GDM1 (cell line): ENCODE results near the gene ZXDC.

ENCODE experiments used
- DNase-seq: peaks from one replicate; lab custom pipeline; 2025; lab: John Stamatoyannopoulos, UW

Gene ZXDC, protein sequence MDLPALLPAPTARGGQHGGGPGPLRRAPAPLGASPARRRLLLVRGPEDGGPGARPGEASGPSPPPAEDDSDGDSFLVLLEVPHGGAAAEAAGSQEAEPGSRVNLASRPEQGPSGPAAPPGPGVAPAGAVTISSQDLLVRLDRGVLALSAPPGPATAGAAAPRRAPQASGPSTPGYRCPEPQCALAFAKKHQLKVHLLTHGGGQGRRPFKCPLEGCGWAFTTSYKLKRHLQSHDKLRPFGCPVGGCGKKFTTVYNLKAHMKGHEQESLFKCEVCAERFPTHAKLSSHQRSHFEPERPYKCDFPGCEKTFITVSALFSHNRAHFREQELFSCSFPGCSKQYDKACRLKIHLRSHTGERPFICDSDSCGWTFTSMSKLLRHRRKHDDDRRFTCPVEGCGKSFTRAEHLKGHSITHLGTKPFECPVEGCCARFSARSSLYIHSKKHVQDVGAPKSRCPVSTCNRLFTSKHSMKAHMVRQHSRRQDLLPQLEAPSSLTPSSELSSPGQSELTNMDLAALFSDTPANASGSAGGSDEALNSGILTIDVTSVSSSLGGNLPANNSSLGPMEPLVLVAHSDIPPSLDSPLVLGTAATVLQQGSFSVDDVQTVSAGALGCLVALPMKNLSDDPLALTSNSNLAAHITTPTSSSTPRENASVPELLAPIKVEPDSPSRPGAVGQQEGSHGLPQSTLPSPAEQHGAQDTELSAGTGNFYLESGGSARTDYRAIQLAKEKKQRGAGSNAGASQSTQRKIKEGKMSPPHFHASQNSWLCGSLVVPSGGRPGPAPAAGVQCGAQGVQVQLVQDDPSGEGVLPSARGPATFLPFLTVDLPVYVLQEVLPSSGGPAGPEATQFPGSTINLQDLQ

DNA sequence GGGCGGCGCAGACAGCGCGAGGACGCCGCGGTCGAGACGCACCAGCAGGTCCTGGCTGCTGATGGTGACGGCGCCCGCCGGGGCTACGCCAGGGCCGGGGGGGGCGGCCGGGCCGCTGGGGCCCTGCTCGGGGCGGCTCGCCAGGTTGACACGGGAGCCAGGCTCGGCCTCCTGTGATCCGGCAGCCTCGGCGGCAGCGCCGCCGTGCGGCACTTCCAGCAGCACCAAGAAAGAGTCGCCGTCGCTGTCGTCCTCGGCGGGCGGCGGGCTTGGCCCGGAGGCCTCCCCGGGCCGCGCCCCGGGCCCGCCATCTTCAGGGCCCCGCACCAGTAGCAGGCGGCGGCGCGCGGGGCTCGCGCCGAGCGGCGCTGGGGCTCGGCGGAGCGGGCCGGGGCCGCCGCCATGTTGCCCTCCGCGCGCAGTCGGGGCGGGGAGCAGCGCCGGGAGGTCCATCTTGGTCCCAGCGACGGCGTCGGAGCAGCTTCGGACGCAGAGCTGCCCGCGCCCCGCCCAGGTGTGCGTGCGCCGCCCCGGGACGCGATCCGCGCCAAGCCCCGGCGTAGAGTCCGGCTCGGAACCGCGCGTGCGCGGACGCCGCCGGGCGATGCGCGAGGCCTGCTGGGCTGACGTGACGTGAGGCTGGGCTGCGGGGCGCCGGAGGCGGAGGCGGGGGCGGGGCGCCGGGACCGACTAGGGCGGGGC, at the start of gene ZXDC:
TSS of gene ZXDC (minus strand) at position 479 of the 702 bp plus-strand sequence. CDS start at position 453, 26 bp downstream.
- peak; percentile 96 for DNase-seq

DNA sequence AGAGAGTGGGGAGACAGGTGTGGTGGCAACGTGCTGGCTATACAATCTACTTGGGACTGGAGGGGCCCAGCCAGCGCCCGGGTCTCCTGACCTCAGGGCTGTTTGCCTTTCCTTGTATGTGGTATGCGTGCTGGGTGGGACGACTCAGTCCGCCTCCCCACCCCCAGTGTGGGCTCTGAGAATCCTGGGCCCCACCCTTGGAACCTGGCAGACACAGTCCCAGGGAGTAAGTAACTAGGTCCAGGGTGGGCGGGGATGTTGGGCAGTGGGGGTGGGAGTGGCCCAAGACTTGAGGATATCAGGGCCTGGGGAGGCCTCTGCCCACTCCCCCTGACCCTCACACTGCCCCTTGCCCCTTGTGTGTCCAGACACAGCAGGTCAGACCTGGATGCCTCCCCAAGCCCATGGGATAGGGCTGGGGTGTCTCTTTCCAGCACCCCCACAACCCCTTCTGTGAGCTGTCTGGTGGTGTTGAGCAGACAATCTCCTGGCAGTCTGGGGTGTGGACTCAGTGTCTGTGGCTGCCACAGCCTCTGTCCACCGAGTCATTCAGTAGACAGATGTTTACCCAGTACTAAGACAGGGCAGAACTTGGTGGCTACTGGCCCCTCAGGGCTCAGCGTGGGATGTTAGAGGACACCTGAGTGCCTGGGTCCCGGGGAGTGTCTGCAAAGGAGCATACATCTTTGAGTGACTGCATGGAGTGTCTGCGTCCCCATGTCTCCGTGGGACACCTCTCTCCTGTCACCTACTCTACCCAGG, 49.6 kb upstream of the ZXDC start:
- no peak for DNase-seq

GRCh38 chr3:126524429-126524988, 48.8 kb upstream of the ZXDC start:
- DNase-seq: peak; percentile 49

GRCh38 chr3:126523745-126524428, 48.2 kb upstream of the ZXDC start, which contains the start of gene CHST13:
CHST13 (plus strand) TSS chr3:126524155; CDS start chr3:126524333, 178 bp downstream.
- peak; percentile 53 for DNase-seq

GRCh38 chr3:126522363-126522788, 46.7 kb upstream of the ZXDC start:
- peak; percentile 22 for DNase-seq

DNA sequence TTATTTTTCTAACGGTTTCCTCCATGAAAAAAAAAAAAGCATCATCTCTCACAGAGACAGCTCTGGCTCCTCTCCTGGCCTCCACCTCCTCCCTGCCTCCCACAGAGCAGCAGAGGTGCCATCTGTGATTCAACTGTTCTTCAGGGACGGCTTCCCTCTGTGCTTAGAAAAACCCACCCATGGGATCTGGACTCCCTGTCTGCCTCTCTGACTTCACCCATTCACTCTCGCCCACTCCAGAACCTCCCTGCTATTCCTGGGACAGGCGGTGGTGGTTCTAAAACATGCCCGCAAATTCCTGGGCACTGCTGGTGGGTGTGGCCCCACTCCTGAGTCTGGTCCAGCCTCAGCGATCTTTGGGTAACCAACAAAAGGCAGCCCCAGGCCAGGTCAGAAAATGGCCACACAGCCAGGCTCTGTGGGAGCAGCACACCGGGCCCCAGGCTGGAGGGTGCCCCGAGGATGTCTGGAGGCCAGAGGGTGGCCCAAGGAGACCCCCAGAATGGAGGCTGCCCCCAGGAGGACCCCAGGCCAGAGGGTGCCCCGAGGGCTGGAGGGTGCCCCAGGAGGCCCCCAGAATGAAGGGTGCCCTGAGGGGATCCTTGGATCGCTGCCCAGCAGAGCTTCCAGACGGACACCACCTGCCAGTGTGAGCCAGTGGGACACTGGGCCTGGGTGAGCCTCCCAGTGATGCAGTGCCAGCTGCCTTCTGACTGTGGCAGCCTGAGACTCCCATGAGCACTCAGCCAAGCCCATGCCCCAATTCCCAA, 45.6 kb upstream of the ZXDC start:
- DNase-seq: no peak

DNA sequence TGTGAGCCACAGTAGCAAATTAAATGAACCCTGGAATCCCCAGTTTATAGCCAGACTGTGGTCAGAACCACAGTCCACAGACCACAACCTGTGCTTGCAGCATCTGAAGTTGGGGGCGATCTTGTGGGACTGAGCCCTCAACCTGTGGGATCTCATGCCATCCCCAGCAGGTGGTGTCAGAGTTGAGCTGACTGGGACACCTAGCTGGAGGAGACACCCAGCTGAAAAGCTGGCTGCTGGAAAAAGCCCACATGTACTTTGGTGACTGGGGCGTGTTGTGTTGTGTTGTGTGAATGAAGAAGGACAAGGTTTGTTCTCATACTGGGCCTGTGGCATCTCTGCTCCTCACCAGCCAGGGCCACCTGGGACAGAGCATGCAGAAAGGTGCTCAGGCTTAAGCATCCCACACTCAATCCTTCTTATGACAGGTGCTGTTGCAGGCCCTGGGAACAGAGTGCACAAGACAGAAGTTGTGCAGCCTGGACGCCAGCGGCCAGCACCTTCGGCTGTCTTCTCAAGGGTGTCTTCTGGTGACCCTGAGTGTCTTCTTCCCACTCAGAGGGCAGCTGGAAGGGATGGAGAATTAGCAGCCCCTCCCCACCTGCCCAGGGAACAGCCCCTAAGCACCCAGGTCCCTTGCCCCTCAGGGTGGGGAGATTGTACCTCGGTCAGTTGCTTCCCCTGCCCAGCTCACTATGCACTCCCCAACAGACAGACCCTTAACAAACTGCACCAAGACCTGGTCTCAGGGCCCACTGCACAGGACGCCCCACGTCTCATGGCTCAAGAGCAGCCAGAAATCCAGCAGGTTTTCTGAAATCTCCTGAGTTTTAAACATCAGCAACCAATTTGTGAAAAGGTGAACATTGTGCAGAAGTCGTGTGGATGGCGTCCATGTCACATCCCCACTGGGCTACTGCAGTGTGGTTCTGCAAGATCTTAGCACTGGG, 44.1 kb upstream of the ZXDC start:
- DNase-seq: no peak

- DNase-seq: no peak
Observed at GRCh38 chr3:126518779-126519177, 43.1 kb upstream of the ZXDC start.

DNA sequence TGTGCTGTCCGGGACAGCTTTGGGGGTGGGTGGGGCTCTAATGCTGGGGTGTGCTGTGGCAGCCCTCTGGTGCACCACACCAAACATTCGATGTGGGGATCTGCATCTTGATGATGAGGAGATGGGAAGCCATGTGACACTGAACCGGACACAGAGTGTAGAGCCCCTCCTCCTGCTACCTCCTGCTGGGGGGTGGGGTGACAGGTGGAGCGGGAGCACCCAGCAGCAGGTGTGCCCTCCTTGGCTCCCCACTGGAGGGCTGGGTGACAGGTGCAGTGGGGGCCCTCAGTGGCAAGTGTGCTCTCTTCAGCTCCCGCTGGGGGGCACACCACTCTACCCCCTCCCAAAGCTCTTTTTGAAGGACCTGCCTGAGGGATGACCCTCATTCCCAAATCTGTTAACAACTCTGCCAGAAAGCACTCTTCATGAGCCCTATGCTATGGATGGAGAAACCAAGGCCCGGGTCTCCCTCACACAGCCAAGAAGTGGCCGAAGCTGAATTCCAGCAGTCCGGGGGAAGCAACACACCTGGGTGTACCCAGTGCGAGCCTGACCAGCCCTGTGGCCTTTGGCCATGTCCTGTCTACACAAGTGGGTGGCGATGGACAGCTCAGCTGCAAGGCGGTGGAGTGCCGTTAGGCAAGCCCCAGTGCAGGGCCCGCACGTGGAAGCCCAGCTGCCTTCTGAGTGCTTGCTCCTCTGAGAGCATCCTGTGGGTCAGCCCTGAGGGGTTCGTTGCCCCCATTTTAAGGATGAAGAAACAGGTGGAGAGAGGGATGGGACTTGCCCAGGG, 42.5 kb upstream of the ZXDC start:
- no peak for DNase-seq

DNA sequence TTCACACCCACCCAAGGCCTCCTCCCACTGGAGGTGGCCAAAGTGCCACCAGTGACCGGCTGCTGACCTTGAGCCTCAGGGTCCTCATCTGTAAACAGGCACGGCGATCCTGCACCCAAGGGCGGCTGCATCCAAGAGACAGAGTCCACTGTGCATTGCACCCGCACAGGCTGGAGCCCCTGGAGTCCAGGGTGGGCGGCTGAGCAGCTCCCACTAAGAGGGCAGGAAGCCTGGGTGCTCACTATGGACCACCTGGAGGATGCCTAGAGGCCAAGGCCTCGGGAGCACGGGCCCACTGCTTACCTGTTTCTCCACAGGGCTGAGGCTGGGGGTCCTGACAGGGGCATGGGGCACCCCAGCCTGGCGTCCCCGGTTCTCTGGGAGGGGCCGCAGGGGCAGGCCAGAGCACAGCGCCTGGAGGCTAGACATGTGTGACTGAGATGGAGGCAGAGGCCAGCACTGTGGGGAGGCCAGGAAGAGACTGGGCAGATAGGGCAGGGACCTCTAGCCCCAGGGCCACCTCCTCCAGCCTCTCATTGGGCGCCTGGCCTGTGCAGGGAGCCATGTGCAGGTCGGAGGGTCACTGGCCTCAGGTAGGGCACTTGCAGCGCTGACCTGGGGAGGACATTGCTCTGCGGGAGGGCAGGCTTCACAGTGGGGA, 41.7 kb upstream of the ZXDC start, which contains the start of gene UROC1:
TSS of gene UROC1 (minus strand) at position 483 of the 661 bp plus-strand sequence. CDS start at position 429, 54 bp downstream.
- no peak for DNase-seq

DNA sequence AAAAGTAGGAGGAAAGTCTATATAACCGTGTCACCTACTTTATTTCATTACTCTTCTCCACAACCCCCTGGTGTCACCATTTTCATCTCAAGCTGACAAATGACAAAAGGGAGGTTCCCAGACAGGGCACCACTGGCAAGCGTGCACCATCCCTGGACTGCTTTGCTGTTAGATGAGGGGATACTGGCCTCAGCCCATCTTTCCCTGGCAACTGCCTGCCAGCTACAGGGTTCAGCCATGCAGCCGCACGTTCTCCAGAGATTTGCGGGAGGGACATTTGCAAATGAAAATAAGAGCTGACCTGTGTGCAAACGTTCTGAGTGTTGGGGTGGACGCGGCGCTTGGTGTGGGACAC, 41.2 kb upstream of the ZXDC start:
- no peak for DNase-seq

DNA sequence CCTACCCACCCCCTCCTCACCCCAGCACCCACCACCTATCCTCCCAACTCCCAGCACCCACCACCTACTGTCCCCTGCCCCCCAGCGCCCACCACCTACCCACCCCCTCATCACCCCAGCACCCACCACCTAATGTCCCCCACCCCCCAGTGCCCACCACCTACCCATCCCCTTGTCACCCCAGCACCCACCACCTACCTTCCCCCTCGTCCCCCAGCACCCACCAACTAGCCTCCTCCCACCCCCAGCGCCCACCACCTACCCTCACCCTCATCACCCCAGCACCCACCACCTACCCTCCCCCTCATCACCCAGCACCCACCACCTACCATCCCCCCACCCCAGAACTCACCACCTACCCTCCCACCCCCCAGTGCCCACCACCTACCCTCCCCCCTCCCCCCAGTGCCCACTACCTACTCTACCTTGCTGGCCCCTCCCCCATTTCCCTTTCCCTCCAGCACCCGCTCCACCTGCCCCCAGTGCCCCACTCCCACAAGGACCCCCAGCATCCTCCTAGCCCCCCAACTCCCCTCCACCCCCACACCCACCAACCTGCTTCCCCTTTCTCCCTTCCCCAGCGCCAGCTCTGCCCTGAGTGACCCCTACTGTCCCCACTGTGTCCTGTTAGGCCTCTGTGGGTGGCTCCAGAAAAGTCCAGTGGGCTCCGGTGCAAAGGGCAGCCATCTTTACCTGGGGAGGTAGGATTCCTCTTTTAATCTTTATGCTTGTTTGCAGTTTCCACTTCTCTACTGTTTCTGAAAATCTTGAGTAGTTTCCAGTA, 40.7 kb upstream of the ZXDC start:
- no peak for DNase-seq

GRCh38 chr3:126515066-126515706, 39.5 kb upstream of the ZXDC start:
- DNase-seq: no peak

DNA sequence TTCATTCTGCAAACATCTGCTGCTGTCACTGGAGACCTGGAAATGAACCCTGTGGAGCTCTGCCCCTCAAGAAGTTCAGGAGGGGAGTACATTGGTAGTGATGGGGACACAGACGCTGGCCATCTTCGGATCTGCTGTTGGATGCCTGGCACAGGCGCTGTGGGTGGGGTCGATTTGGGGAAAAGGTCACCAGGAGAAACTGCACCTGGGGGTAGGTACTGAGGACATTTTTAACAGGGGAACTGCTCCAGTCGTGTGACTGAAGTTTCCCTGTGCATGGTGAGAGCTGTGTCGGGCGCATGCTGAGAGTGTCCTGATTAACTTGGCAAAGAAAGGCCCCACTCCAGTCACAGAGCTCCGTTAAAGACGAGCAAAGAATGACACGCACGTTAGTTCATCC, 38.5 kb upstream of the ZXDC start:
- DNase-seq: no peak

DNA sequence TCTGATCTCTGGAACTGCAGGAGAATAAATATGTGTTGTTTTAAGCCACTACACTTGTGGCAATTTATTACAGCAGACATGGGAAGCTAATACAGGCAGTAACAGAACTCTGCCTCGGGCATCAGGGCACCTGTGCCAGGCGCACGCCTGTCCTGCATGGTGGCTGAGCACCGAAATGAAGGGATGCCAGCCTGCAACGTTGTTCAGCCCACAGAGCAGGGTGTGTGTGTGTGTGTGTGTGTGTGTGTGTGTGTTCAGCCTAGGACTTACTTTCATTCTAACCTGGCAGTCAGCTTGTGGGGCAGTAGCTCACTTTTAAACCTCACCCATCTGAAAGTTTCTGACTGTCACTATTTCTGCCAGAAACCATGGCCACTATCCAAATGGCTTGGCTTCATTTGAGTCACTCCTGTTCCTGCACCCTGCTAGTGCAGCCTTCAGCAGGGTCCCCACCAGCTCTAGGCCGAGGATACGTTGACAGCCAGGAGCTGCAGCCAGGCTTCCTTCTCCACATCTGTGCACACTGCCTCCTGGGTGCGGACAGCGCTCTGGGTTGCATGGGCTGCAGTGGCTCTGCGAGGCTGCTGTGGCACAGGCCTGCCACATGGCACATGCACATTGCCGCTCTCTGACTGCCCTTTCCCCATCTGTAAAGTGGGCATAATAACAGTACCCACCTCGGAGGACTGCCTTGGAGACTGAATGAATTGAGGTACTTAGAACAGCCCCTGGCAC, 37.4 kb upstream of the ZXDC start:
- DNase-seq: no peak
